Astrocyte (in vitro differentiated cells and primary cell): ENCODE measurements around the gene LYG1. TPM values are rescaled to one million over a fixed set of nuclear protein-coding genes. Genes with fewer than 3 reads are reported as not detected.

ENCODE experiments used
- DNase-seq: peaks from one replicate; pipeline ENCODE4 v3.0.0-alpha.2; 2010; ENCODE audit warnings: low read depth
- FAIRE-seq: peaks from 2 replicates; lab custom pipeline; 2011; peaks lifted over from hg19 to GRCh38; lab: Jason Lieb, UNC
- H2AFZ ChIP-seq: 2 replicates; pipeline ENCODE4 v1.6.0; 2012; ENCODE audit warnings: low read depth, low read length, inconsistent platforms
- H3K27ac ChIP-seq: 2 replicates; pipeline ENCODE4 v1.5.1; 2011; ENCODE audit warnings: low read depth, low read length, inconsistent platforms
- H3K27me3 ChIP-seq: 2 replicates; pipeline ENCODE4 v1.6.0; 2011; ENCODE audit warnings: low read length, inconsistent platforms; ENCODE audit not compliant: insufficient read depth
- H3K36me3 ChIP-seq: 2 replicates; pipeline ENCODE4 v1.5.1; 2011; ENCODE audit warnings: low read length, inconsistent platforms; ENCODE audit not compliant: insufficient read depth
- H3K4me1 ChIP-seq: 2 replicates; pipeline ENCODE4 v1.5.1; 2011; ENCODE audit warnings: low read length, inconsistent platforms; ENCODE audit not compliant: insufficient read depth
- H3K4me2 ChIP-seq: 2 replicates; pipeline ENCODE4 v1.6.0; 2012; ENCODE audit warnings: low read length, inconsistent platforms
- H3K4me3 ChIP-seq: 2 replicates; pipeline ENCODE4 v1.5.1; 2011; ENCODE audit warnings: low read depth, mild to moderate bottlenecking, low read length, inconsistent platforms; ENCODE audit not compliant: insufficient read depth
- H3K79me2 ChIP-seq: 2 replicates; pipeline ENCODE4 v1.6.0; 2012; ENCODE audit warnings: mild to moderate bottlenecking, low read length, inconsistent platforms; ENCODE audit not compliant: insufficient read depth
- H3K9ac ChIP-seq: 2 replicates; pipeline ENCODE4 v1.6.0; 2012; ENCODE audit warnings: mild to moderate bottlenecking, low read length, inconsistent platforms
- H3K9me3 ChIP-seq: 2 replicates; pipeline ENCODE4 v1.5.1; 2012; ENCODE audit warnings: low read depth, mild to moderate bottlenecking, low read length, inconsistent platforms; ENCODE audit not compliant: insufficient read depth
- H4K20me1 ChIP-seq: 2 replicates; pipeline ENCODE4 v1.6.0; 2012; ENCODE audit warnings: low read length, inconsistent platforms; ENCODE audit not compliant: insufficient read depth
- H3K27ac Mint-ChIP-seq: one replicate; pipeline ENCODE4 v1.8.0; 2021; ENCODE audit warnings: mild to moderate bottlenecking, mixed read lengths; ENCODE audit not compliant: unreplicated experiment
- H3K27me3 Mint-ChIP-seq: one replicate; pipeline ENCODE4 v1.8.0; 2021; ENCODE audit warnings: low read depth, mixed read lengths; ENCODE audit not compliant: unreplicated experiment
- H3K36me3 Mint-ChIP-seq: one replicate; pipeline ENCODE4 v1.8.0; 2021; ENCODE audit warnings: low read depth, mixed read lengths; ENCODE audit not compliant: unreplicated experiment
- H3K4me1 Mint-ChIP-seq: one replicate; pipeline ENCODE4 v1.8.0; 2021; ENCODE audit warnings: low read depth, mixed read lengths; ENCODE audit not compliant: unreplicated experiment
- H3K4me3 Mint-ChIP-seq: one replicate; pipeline ENCODE4 v1.8.0; 2021; ENCODE audit warnings: mild to moderate bottlenecking, moderate library complexity, mixed read lengths; ENCODE audit not compliant: unreplicated experiment
- H3K9me3 Mint-ChIP-seq: one replicate; pipeline ENCODE4 v1.8.0; 2021; ENCODE audit warnings: mild to moderate bottlenecking, mixed read lengths; ENCODE audit not compliant: unreplicated experiment
- CTCF ChIP-seq: IDR thresholded peaks from 2 replicates; pipeline ENCODE4 v1.5.1; 2011; ENCODE audit warnings: low read depth, mild to moderate bottlenecking, inconsistent platforms, low read length, moderate library complexity; ENCODE audit not compliant: insufficient read depth
- EZH2 ChIP-seq: IDR thresholded peaks from 2 replicates; pipeline ENCODE4 v1.6.1; 2012; ENCODE audit warnings: mild to moderate bottlenecking, low read length, inconsistent platforms; ENCODE audit not compliant: insufficient read depth
- total RNA-seq: library from RNA; stranded (reverse); gene quantifications from 2 replicates; pipeline ENCODE4 v1.2.1, GENCODE V29; 2021

LYG1 gene
- total RNA-seq, 1 donor from 2014 or later = 1.3 TPM

GRCh38 chr2:99240431-99240830 lies 60.6 kb downstream of the LYG1 start:
- Mint-ChIP-seq H3K4me1 (no peaks in the 10 kb centered on the region), H3K36me3 (no peaks in the 10 kb centered on the region), H3K27me3 (no peaks in the 10 kb centered on the region), H3K27ac (no peak overlapping the region), H3K4me3 (no peak overlapping the region), H3K9me3 (peaks cover 3% of the 10 kb centered on the region)
- no peak for FAIRE-seq
- no peaks in the 10 kb centered on the region for H4K20me1 ChIP-seq
- no peak overlapping the region for H3K4me3 ChIP-seq
- no peaks in the 10 kb centered on the region for H3K9me3 ChIP-seq
- TF ChIP-seq CTCF (no peak), EZH2 (no peak)
- H3K9ac ChIP-seq = no peak overlapping the region
- H3K79me2 ChIP-seq = no peaks in the 10 kb centered on the region
- H2AFZ ChIP-seq = no peak overlapping the region
- no peak overlapping the region for H3K4me2 ChIP-seq
- no peaks in the 10 kb centered on the region for H3K4me1 ChIP-seq
- no peaks in the 10 kb centered on the region for H3K27me3 ChIP-seq
- no peak overlapping the region for H3K27ac ChIP-seq
- H3K36me3 ChIP-seq = no peaks in the 10 kb centered on the region
- DNase-seq = no peak

- no peaks in the 10 kb centered on the region for H3K4me1 Mint-ChIP-seq
- no peaks in the 10 kb centered on the region for H3K36me3 ChIP-seq
These were observed 62.4 kb downstream of the LYG1 start for GRCh38 chr2:99238599-99238998.

More at GRCh38 chr2:99238599-99238998, 62.4 kb downstream of the LYG1 start:
- Histone ChIP-seq H2AFZ (no peak overlapping the region), H3K4me2 (no peak overlapping the region), H3K27ac (no peak overlapping the region), H3K4me3 (no peak overlapping the region), H3K79me2 (no peaks in the 10 kb centered on the region), H3K4me1 (no peaks in the 10 kb centered on the region), H4K20me1 (no peaks in the 10 kb centered on the region), H3K27me3 (no peaks in the 10 kb centered on the region), H3K9ac (no peak overlapping the region), H3K9me3 (no peaks in the 10 kb centered on the region)
- H3K9me3 Mint-ChIP-seq = peaks cover 3% of the 10 kb centered on the region
- no peak for TF ChIP-seq CTCF
- TF ChIP-seq EZH2 = no peak
- H3K36me3 Mint-ChIP-seq = no peaks in the 10 kb centered on the region
- FAIRE-seq (no peak), DNase-seq (no peak)
- no peak overlapping the region for H3K4me3 Mint-ChIP-seq
- no peak overlapping the region for H3K27ac Mint-ChIP-seq
- no peaks in the 10 kb centered on the region for H3K27me3 Mint-ChIP-seq

Other genes starting within 250 kb of the LYG1 start
- 0.59 and 0.60 TPM in 2 replicates for gene C2orf15, start 159.5 kb downstream of the LYG1 start, total RNA-seq
- 2.4 and 3.9 TPM in 2 replicates for gene TSGA10, start 146.3 kb downstream of the LYG1 start, total RNA-seq
- 3.4 and 3.9 TPM in 2 replicates for gene LIPT1, start 146.2 kb downstream of the LYG1 start, total RNA-seq
- gene MITD1, start 120.1 kb downstream of the LYG1 start, total RNA-seq = 16.7 and 20.9 TPM in 2 replicates
- gene MRPL30, start 120.0 kb downstream of the LYG1 start, total RNA-seq = 29.8 and 31.9 TPM in 2 replicates
- not detected in 2 replicates for gene LYG2, start 45.5 kb downstream of the LYG1 start, total RNA-seq
- 42.8 and 48.3 TPM in 2 replicates for gene TXNDC9, start 35.1 kb upstream of the LYG1 start, total RNA-seq
- gene EIF5B, start 36.2 kb upstream of the LYG1 start, total RNA-seq = 60.2 and 65.6 TPM in 2 replicates
- 24.4 and 26.1 TPM in 2 replicates for gene REV1, start 188.8 kb upstream of the LYG1 start, total RNA-seq